Neural cell (in vitro differentiated cells): Measurements from ENCODE around the gene TBX5.

Source experiments
- EP300 ChIP-seq: fragments of 450-650 bp; conservative IDR thresholded peaks from 2 replicates; pipeline ENCODE4 v1.6.1; 2014; ENCODE audit warnings: antibody characterized with exemption, mild to moderate bottlenecking, moderate library complexity; ENCODE audit not compliant: poor library complexity, severe bottlenecking
- EZH2 ChIP-seq: fragments of 200-600, 300-800 bp; shearing (Covaris generic), sonication (generic); IDR thresholded peaks from 2 replicates; pipeline ENCODE4 v1.6.1; 2014; ENCODE audit warnings: antibody characterized with exemption, low read length, borderline replicate concordance, mild to moderate bottlenecking; ENCODE audit not compliant: insufficient read depth, poor library complexity, severe bottlenecking
- POLR2AphosphoS5 ChIP-seq: IDR thresholded peaks from 2 replicates; pipeline ENCODE4 v1.6.1; 2012
- RAD21 ChIP-seq: fragments of 450-650 bp; conservative IDR thresholded peaks from 2 replicates; pipeline ENCODE4 v1.6.1; 2014; ENCODE audit warnings: antibody characterized with exemption, mild to moderate bottlenecking, moderate library complexity
- REST ChIP-seq: IDR thresholded peaks from 2 replicates; pipeline ENCODE4 v1.6.1; 2012; ENCODE audit warnings: borderline replicate concordance
- SMC3 ChIP-seq: fragments of 450-650 bp; conservative IDR thresholded peaks from 2 replicates; pipeline ENCODE4 v1.6.1; 2014; ENCODE audit warnings: antibody characterized with exemption, mild to moderate bottlenecking, moderate library complexity; ENCODE audit not compliant: poor library complexity
- TAF1 ChIP-seq: IDR thresholded peaks from 2 replicates; pipeline ENCODE4 v1.6.1; 2012; ENCODE audit warnings: low read depth
- TF ChIP-seq, protein P1 (sequence below): fragments of 450-650 bp; IDR thresholded peaks from 2 replicates; pipeline ENCODE4 v1.5.1; 2014; ENCODE audit warnings: antibody characterized with exemption, mild to moderate bottlenecking, moderate library complexity; ENCODE audit not compliant: poor library complexity, severe bottlenecking

GRCh38 chr12:114314403-114314802, 91.5 kb downstream of the TBX5 start:
- TF ChIP-seq POLR2AphosphoS5 (no peak), REST (no peak), SMC3 (no peak), RAD21 (no peak), EP300 (no peak), TAF1 (no peak), EZH2 (no peak)
- TF ChIP-seq, protein P1, sequence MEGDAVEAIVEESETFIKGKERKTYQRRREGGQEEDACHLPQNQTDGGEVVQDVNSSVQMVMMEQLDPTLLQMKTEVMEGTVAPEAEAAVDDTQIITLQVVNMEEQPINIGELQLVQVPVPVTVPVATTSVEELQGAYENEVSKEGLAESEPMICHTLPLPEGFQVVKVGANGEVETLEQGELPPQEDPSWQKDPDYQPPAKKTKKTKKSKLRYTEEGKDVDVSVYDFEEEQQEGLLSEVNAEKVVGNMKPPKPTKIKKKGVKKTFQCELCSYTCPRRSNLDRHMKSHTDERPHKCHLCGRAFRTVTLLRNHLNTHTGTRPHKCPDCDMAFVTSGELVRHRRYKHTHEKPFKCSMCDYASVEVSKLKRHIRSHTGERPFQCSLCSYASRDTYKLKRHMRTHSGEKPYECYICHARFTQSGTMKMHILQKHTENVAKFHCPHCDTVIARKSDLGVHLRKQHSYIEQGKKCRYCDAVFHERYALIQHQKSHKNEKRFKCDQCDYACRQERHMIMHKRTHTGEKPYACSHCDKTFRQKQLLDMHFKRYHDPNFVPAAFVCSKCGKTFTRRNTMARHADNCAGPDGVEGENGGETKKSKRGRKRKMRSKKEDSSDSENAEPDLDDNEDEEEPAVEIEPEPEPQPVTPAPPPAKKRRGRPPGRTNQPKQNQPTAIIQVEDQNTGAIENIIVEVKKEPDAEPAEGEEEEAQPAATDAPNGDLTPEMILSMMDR, result no peak
